Measurements from ENCODE around the gene NOTCH2.

Gene NOTCH2

GRCh38 chr1:119898530-119898929, 170.9 kb downstream of the NOTCH2 start:
- no peak for TF ChIP-seq CTCF (IDR thresholded peaks at IDR 0.05; ENCODE audit: insufficient read depth, missing control alignments)
- no peak for FAIRE-seq
- DNase-seq (ENCODE audit: insufficient read length, low spot score), result no peak

- DNase-seq (ENCODE audit: insufficient read length, low spot score) (no peak), FAIRE-seq (no peak)
- no peak for TF ChIP-seq CTCF (IDR thresholded peaks at IDR 0.05; ENCODE audit: insufficient read depth, missing control alignments)
These were observed 173.2 kb downstream of the NOTCH2 start, which contains the start of gene ADAM30 for GRCh38 chr1:119896303-119896702. TSS of gene ADAM30 (minus strand) at chr1:119896515. CDS start at chr1:119896336, 179 bp downstream.

GRCh38 chr1:119895102-119895501, 174.4 kb downstream of the NOTCH2 start:
- DNase-seq (ENCODE audit: insufficient read length, low spot score) (no peak), FAIRE-seq (no peak)
- no peak for TF ChIP-seq CTCF (IDR thresholded peaks at IDR 0.05; ENCODE audit: insufficient read depth, missing control alignments)

GRCh38 chr1:119893827-119894700, 175.4 kb downstream of the NOTCH2 start:
- FAIRE-seq, result no peak

GRCh38 chr1:119893238-119893791, 176.1 kb downstream of the NOTCH2 start:
- FAIRE-seq, result no peak

More at GRCh38 chr1:119893827-119894700, 175.4 kb downstream of the NOTCH2 start:
- TF ChIP-seq CTCF (IDR thresholded peaks at IDR 0.05; ENCODE audit: insufficient read depth, missing control alignments), result no peak
- DNase-seq (ENCODE audit: insufficient read length, low spot score), result no peak

GRCh38 chr1:119891386-119891785, 178.1 kb downstream of the NOTCH2 start:
- FAIRE-seq (no peak), DNase-seq (ENCODE audit: insufficient read length, low spot score) (no peak)
- no peak for TF ChIP-seq CTCF (IDR thresholded peaks at IDR 0.05; ENCODE audit: insufficient read depth, missing control alignments)

More at GRCh38 chr1:119893238-119893791, 176.1 kb downstream of the NOTCH2 start:
- no peak for TF ChIP-seq CTCF (IDR thresholded peaks at IDR 0.05; ENCODE audit: insufficient read depth, missing control alignments)
- DNase-seq (ENCODE audit: insufficient read length, low spot score), result no peak

GRCh38 chr1:119888476-119888875, 181.0 kb downstream of the NOTCH2 start:
- FAIRE-seq (no peak), DNase-seq (ENCODE audit: insufficient read length, low spot score) (no peak)
- TF ChIP-seq CTCF (IDR thresholded peaks at IDR 0.05; ENCODE audit: insufficient read depth, missing control alignments), result no peak

Data from D721Med (cell line).